Lower lobe of right lung (tissue), 2 donors: ENCODE results near the gene OTOP2. TPM values are rescaled to one million over a fixed set of nuclear protein-coding genes. Genes with fewer than 3 reads are reported as not detected.
A peak's percentile ranks its signal among the peaks of the same experiment; 100 is the strongest.

Source experiments
- ATAC-seq, 2 donors: fragments of 200-7000 bp; cut with Tn5 transposase; one replicate each; pipeline ENCODE4 v1.9.1; 2020 to 2022; ENCODE audit warnings: mild to moderate bottlenecking in 2 of 2, moderate library complexity in 2 of 2
- DNase-seq: peaks from one replicate; pipeline ENCODE4 v3.0.0-alpha.2; 2020
- H3K27ac ChIP-seq: fragments of 200-600 bp; one replicate; pipeline ENCODE4 v1.8.0; 2022
- H3K27me3 ChIP-seq: fragments of 200-600 bp; one replicate; pipeline ENCODE4 v1.8.0; 2022; ENCODE audit warnings: low read depth
- H3K36me3 ChIP-seq: fragments of 200-600 bp; one replicate; pipeline ENCODE4 v1.8.0; 2022; ENCODE audit warnings: mild to moderate bottlenecking
- H3K4me1 ChIP-seq: fragments of 200-600 bp; one replicate; pipeline ENCODE4 v1.8.0; 2022
- H3K4me3 ChIP-seq: fragments of 200-600 bp; one replicate; pipeline ENCODE4 v1.8.0; 2022; ENCODE audit warnings: mild to moderate bottlenecking
- H3K9me3 ChIP-seq: fragments of 200-600 bp; one replicate; pipeline ENCODE4 v1.8.0; 2022
- intact Hi-C: fragments of 100-400 bp; cut with DNase I; formaldehyde crosslinking; loops from one replicate; pipeline ENCODE4 v1.11.0; 2022
- total RNA-seq: library from RNA; stranded (reverse); fragmentation: NEBNext Ultra II Directional; extraction: Animal tissue kit (Norgen Biotek cat#: 25700); gene quantifications from one replicate; pipeline ENCODE4 v1.2.1, GENCODE V29; 2021
- TF ChIP-seq, protein P1 (sequence below): fragments of 200-600 bp; IDR thresholded peaks from one replicate; pipeline ENCODE4 v1.8.0; 2022; ENCODE audit warnings: antibody characterized with exemption, mild to moderate bottlenecking
- donor health status: DM: no; HTN: yes; CAD: no; lungs with severe emphysema.

OTOP2 gene
- total RNA-seq, 1 donor from 2014 or later: not detected

DNA sequence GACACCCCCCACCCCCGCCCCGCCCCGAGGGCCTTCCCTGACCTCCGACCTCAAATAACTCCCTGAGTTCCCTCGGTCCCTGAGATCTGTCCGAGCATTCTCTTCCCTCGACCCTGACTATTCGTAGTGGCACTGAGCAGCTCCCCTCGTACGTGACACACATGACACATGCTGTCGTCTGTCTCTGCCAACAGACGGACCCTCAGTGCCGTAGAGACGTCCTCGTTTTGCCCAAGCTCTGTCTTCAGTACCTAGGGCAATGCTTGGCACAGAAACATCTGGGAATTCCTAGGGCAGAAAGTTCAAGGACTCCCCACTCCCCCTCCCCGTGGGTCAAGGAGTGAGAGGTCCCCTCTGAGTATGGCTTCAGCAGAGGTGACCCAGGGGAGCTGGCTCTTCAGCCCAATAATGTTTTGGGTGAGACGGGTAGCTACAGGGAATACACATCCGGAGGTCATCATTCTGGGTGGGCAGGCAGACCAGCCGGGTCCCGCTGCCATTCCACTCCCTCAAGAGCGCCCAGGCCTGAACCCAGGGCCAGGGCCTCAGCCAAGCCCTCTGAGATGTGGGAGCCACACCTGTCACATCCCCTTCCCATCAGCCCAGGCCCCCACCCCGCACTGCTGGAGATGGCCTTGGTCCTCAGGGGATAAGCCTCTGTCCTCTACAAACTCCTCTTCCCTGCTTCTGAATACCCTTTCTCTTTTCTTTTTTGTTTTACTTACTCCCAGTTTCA, 30.0 kb upstream of the OTOP2 start:
- ATAC-seq: no peak
- intact Hi-C loops: no loop called here
- H3K27me3 ChIP-seq: peaks cover 61% of the 10 kb centered on the region
- peak overlapping the region; percentile 30 for H3K4me3 ChIP-seq
- no peak for DNase-seq
- H3K27ac ChIP-seq: no peak overlapping the region
- H3K36me3 ChIP-seq: no peaks in the 10 kb centered on the region
- TF ChIP-seq, protein P1, sequence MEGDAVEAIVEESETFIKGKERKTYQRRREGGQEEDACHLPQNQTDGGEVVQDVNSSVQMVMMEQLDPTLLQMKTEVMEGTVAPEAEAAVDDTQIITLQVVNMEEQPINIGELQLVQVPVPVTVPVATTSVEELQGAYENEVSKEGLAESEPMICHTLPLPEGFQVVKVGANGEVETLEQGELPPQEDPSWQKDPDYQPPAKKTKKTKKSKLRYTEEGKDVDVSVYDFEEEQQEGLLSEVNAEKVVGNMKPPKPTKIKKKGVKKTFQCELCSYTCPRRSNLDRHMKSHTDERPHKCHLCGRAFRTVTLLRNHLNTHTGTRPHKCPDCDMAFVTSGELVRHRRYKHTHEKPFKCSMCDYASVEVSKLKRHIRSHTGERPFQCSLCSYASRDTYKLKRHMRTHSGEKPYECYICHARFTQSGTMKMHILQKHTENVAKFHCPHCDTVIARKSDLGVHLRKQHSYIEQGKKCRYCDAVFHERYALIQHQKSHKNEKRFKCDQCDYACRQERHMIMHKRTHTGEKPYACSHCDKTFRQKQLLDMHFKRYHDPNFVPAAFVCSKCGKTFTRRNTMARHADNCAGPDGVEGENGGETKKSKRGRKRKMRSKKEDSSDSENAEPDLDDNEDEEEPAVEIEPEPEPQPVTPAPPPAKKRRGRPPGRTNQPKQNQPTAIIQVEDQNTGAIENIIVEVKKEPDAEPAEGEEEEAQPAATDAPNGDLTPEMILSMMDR: no peak
- peaks cover 14% of the 10 kb centered on the region for H3K4me1 ChIP-seq
- H3K9me3 ChIP-seq: no peaks in the 10 kb centered on the region

DNA sequence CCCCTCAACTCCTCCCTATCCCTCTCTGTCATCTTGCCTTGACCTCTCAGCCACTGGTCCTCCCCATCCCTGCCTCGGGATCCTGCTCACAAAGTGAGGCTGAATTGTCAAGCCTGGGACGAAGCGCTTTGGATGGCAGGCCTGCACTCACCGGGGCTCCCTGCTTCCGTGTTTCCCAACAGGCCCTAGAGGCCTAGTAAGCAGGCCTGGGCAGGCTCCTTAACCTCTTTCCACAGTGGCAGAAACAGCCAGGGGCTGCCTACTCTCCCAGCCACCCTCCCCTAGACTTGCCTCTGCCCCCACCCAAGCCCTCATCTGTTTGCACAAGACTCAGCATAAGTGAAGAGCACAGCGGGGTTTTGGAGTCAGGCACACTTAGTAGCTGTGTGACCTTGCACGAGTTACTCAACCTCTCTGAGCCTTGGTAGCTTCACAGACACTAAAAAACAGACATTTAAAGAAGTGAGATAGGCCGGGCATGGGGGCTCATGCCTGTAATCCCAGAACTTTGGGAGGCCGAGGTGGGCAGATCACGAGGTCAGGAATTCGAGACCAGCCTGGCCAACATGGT, 25.6 kb upstream of the OTOP2 start:
- H3K27ac ChIP-seq: no peak overlapping the region
- ATAC-seq: no peak
- H3K9me3 ChIP-seq: no peaks in the 10 kb centered on the region
- intact Hi-C loops: no loop called here
- no peak for DNase-seq
- peaks cover 32% of the 10 kb centered on the region for H3K27me3 ChIP-seq
- no peak overlapping the region for H3K4me3 ChIP-seq
- no peaks in the 10 kb centered on the region for H3K36me3 ChIP-seq
- peaks cover 3% of the 10 kb centered on the region for H3K4me1 ChIP-seq
- TF ChIP-seq, protein P1: no peak

DNA sequence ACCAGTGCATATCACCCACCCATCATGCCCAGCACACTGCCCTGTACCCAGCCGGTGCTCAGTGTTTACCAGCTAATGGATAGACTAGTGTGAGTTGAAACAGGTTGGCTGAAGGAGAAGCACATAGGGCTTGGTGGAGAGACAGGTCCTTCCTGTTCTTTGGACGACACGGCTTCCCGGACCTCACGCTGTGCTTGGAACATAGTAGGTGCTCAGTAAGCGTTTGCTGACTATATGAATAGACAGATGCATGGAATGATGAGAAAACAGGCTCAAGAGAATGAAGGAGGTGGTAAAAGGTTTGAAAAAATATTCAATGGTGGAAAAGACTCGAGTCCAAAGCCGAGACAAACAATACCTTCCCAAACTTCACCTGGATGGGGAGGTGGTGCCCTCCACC, 23.9 kb upstream of the OTOP2 start:
- Histone ChIP-seq H3K36me3 (no peaks in the 10 kb centered on the region), H3K4me1 (no peaks in the 10 kb centered on the region), H3K4me3 (no peak overlapping the region), H3K9me3 (no peaks in the 10 kb centered on the region), H3K27me3 (peaks cover 15% of the 10 kb centered on the region), H3K27ac (no peak overlapping the region)
- DNase-seq: no peak
- ATAC-seq: no peak
- TF ChIP-seq, protein P1: no peak
- intact Hi-C loops: no loop called here

DNA sequence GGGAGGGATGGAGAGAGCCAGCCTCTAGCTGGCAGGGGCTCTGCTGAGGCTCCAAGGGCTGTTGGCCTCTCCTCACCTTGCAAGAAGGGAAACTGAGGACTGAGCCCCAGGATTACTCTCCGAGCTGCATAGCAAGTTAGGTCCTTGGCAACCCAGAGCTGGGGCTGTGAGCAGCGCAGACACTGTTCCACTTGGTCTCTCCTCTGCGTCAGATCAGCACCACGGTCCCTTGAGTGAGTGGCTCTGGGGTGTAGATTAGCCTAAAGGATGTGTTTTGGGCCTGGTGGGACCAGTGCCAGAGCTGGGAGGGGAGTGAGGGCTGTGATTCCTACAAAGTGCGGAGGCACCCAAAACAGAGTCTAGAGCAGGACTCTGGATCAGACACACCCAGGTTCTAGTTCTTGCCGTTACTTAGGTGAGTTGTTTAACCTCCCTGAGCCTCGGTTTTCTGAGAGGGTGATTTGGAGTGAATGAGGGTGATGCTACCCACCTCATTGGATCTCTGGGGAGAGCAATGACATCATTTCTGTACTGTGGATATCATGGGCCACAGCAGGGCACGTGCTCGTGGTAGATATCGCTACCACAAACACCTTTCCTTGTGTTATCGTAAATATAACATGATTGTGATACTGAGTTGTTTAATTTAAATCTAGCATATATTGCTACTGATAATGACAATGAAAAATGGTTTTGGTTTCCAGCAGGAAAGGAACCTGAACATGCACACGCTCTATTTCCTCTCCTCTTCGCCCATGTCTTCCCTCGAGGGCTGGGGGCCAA, 22.5 kb upstream of the OTOP2 start:
- intact Hi-C loops: no loop called here
- no peaks in the 10 kb centered on the region for H3K36me3 ChIP-seq
- TF ChIP-seq, protein P1: no peak
- H3K9me3 ChIP-seq: no peaks in the 10 kb centered on the region
- DNase-seq (no peak), ATAC-seq (no peak)
- H3K27me3 ChIP-seq: peaks cover 3% of the 10 kb centered on the region
- H3K4me3 ChIP-seq: no peak overlapping the region
- H3K4me1 ChIP-seq: no peaks in the 10 kb centered on the region
- no peak overlapping the region for H3K27ac ChIP-seq

DNA sequence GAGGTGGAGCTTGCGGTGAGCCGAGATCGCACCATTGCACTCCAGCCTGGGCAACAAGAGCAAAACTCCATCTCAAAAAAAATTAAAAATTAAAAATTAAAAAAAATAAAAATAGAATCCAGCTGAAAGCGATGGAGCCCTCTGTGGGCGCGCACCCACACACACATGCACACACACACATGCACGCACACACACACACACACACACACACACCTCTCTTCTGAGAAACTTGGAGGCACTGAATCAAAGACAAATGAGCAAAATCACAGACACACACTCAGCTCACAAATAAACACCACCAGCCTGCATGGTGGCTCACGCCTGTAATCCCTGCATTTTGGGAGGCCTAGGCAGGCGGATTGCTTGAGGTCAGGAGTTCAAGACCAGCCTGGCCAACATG, 21.0 kb upstream of the OTOP2 start:
- TF ChIP-seq, protein P1: no peak
- ATAC-seq: no peak
- H3K4me1 ChIP-seq: no peaks in the 10 kb centered on the region
- H3K4me3 ChIP-seq: no peak overlapping the region
- H3K27me3 ChIP-seq: peaks cover 3% of the 10 kb centered on the region
- H3K36me3 ChIP-seq: no peaks in the 10 kb centered on the region
- no peak overlapping the region for H3K27ac ChIP-seq
- no peaks in the 10 kb centered on the region for H3K9me3 ChIP-seq
- intact Hi-C loops: no loop called here
- DNase-seq: no peak
